ENCODE data around the gene FBXW11.
"Not testable (repeated sequence)": the region's sequence is repeated elsewhere in the genome, so short reads cannot be mapped to it uniquely, and the experiment has no call there.

FBXW11 gene

GRCh38 chr5:171946000-171946781, 60.2 kb downstream of the FBXW11 start:
- no peak for DNase-seq

GRCh38 chr5:171945476-171945875, 61.0 kb downstream of the FBXW11 start:
- DNase-seq, result no peak

DNA sequence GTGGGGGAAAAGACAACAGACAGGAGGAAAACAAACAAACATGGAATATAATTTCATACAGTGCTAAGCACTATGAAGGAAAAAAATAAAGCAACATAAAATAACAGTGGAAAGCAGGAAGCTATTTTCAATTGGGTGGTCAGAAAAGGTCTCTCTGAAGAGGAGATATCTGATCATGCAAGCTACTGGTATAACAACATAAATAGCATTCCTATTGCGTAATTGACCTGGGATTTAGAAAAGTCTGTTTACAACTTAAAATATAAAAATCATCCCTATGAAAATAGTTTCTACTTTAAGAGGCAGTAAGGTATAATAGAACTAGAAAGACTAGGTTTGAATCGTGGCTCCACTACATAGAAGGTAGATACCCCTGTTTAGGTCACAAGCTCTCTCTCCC, 61.4 kb downstream of the FBXW11 start:
- DNase-seq, result no peak

DNA sequence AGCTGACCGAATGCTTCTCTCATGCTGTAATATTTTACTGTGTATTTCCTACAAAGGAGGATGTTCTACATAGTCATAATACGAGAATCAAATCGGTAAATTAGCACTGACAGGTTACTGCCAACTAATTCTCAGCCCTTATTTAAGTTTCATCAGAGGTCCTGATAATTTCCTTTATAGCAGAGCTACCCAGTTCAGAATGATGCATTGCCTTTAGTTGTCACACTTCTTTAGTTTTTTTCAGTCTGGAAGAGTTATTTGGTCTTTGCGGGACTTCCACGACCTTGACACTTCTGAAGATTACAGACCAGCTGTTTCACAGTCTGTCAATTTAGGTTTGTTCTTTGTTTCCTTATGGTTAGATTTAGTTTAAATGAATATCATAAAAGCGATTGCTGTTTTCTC, 64.3 kb downstream of the FBXW11 start:
- peak; percentile 39 for DNase-seq

- DNase-seq, result not testable (repeated sequence)
These were observed 64.8 kb downstream of the FBXW11 start for GRCh38 chr5:171941675-171942074.

- DNase-seq, result not testable (repeated sequence)
These were observed 65.2 kb downstream of the FBXW11 start for GRCh38 chr5:171941275-171941674.

- no peak for DNase-seq
These were observed 66.5 kb downstream of the FBXW11 start for GRCh38 chr5:171939951-171940350.

- no peak for DNase-seq
These were observed 68.1 kb downstream of the FBXW11 start for GRCh38 chr5:171938358-171938757.

DNA sequence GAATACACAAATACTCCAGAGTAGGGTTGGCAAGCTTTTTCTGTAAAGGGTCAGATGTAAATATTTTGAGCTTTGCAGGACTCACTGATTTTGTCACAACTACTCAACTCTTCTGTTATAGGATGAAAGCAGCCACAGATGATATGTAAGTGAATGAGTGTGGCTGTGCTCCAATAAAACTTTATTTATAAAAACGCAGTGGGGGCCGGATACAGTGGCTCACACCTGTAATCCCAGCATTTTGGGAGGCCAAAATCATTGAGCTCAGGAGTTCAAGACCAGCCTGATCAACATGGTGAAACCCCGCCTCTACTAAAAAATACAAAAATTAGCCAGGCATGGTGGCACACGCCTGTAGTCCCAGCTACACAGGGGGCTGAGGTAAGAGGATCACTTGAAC, 69.1 kb downstream of the FBXW11 start:
- DNase-seq, result no peak

DNA sequence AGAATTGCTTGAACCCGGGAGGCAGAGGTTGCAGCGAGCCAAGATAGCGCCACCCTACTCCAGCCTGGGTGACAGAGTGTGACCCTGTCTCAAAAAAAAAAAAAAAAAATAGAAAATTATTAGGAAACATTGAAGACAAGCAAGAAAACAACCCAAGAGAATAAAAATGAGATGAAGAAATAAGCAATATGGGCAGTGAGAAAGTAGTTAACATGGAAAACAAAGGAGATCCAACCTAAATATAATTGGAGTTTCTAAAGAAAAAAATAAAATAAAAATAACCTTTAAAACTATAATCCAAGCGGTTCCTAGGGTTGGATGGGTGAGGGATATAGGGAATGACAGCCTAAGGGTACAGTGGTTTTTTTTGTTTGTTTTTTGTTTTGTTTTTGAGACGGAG, 71.9 kb downstream of the FBXW11 start:
- no peak for DNase-seq

DNA sequence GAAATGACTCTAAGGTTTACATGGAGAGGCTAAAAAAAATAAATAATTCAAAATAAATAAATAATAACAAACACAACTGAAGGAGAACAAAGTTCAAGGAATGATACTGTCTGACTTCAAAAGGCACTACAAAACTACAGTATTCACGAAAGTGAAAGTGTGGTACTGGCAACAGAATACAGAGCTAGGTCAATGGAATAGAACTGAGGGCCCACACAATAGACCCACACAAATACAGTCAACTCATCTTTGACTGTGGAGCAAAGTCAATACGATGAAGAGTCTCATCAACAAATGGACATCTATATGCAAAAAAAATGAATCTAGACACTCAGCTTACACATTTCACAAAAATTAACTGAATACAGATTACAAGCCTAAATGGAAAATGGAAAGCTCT, 75.3 kb downstream of the FBXW11 start:
- no peak for DNase-seq

- no peak for DNase-seq
These were observed 79.0 kb downstream of the FBXW11 start for GRCh38 chr5:171927345-171927941.

GRCh38 chr5:171926311-171926710, 80.1 kb downstream of the FBXW11 start:
- DNase-seq, result no peak

GRCh38 chr5:171924493-171925122, 81.8 kb downstream of the FBXW11 start:
- DNase-seq, result no peak

GRCh38 chr5:171920765-171921391, 85.6 kb downstream of the FBXW11 start:
- no peak for DNase-seq

DNA sequence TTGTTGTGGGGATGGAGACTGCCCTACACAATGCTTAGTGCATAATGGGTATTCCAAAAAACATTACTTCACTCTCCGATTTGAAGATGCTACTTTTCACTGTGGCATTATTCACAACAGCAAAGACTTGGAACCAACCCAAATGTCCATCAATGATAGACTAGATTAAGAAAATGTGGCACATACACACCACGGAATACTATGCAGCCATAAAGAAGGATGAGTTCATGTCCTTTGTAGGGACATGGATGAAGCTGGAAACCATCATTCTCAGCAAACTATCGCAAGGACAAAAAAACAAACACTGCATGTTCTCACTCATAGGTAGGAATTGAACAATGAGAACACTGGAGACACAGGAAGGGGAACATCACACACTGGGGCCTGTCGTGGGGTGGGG, 90.7 kb downstream of the FBXW11 start:
- not testable (repeated sequence) for DNase-seq

- no peak for DNase-seq
These were observed 91.6 kb downstream of the FBXW11 start for GRCh38 chr5:171914726-171915338.

- no peak for DNase-seq
These were observed 92.5 kb downstream of the FBXW11 start for GRCh38 chr5:171913987-171914273.

GRCh38 chr5:171911152-171911551, 95.3 kb downstream of the FBXW11 start:
- DNase-seq, result no peak

DNA sequence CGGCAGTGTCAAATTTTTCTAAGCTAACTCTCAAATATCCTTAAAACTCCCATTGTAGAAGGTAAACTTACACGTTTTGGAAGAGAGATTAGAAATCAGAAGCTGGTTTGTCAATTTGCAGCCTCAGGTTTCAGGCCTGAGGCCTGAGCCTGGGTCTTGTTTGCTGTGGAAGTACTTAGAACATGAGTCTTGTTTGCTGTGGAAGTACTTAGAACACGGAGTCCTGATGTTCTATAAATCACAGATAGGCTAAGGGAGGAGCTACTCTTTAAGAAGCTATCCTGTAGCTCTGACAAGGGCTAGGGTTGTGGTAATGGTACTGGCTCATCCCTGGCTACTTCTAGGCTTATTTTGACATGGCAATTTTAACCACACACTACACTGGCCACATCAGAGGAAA, 97.8 kb downstream of the FBXW11 start:
- DNase-seq, result no peak

DNA sequence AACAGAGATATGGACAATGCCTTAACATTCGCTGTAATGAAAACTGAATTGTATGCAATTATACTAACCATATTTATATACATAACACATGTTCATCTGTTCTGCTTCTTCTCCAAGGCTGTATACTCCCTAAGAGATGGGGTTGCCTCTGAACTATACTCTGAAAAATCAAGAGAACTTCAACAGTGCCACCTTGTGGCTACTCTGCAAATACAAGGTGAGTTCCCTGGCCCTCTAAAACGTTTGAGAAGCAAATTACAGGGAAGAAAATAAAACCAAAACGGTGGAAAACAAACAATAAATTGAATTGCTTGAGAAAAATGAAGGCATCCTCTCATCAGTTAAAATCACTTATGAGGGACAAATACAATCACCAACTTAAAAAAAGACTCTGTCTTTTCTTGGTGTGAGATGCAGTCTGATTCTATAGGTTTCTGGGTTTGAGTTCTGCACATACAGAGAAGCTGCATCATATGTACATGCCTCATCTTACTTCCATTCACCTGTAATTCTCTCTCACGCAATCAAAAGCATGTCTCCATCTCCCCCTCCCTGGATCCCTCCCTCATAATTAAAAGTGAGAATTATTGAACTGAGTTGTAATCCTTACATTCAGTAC, 98.6 kb downstream of the FBXW11 start:
- no peak for DNase-seq

DNA sequence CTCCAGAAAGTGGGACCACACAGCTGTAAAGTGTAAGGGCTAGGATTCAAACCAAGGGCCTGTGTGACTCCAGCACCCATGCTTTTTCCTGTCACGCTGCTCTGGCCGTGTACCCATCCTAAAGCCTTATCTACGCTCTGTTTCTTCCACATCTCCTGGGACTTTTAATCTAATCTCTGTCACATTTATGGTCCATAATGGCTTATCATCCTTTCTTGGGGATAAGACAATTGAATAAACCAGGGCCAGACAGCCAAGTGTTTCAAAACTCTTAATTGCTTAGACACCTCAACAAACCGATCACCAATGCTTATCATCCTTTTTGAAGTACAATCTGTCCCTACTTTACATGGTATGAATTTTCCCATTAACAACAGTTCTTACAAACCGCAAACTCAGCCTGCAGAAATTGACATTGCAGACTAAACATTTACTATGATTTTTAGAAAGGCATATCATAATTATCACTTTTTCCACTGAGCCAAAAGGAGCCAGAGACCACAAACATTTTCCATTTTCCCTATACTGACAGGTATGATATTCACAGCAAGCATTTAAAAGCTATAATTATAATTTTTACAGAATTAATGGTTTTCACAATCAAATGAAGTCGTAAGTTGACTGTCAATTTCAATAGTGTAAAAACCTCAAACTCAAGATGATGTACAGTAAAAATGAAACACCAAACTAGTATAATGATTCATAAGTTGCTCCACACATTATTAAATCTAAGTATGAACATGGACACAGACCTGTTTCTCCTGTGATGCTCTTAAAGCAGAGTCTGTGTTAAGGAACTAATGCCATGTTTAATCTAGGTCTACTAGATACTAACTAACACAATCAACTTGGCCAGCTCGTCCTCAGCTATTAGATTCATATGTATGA, 99.5 kb downstream of the FBXW11 start:
- no peak for DNase-seq

Measured in NCI-H524 treated with DMSO at 0.1 percent for 48 hours (cell line).